ENCODE data around the gene PIR. TPM values are rescaled to one million over a fixed set of nuclear protein-coding genes. Genes with fewer than 3 reads are reported as not detected.

The PIR gene
- total RNA-seq, 1 experiment from 2014 or later = 19.7 TPM

DNA sequence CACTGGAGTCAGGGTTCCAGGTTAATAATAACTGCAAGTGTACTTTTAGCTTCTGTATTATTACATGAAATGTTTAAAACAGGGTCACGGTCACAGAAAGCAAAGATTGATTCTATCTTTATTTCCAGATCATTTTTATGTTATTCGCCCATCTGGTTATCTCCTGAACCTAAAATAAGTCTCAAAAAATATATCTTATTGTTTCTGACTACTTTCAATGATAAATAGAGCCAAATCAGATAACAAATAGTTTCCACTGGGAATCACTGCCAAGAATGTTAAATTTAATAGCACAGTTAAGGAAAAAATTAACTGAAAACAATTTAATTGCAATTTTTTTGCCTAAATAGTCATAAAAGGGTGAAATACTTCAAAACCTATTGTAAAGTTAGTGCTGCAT lies 91.8 kb downstream of the PIR start:
- no TSS peak for BruUV-seq (replicated peaks)
- ATAC-seq = no peak
- no peaks in the 10 kb centered on the region for H3K27me3 ChIP-seq (ENCODE audit: control insufficient read depth, insufficient read depth, low read length)
- H3K27ac ChIP-seq (ENCODE audit: low read length) = no peak overlapping the region
- no peaks in the 10 kb centered on the region for H3K4me1 ChIP-seq (ENCODE audit: control insufficient read depth, insufficient read depth, low read length)
- no peak for DNase-seq (ENCODE audit: low read depth, low spot score)
- intact Hi-C loops (cut with micrococcal nuclease; ENCODE audit: unreplicated experiment) = no loop called here
- no peak for TF ChIP-seq SIN3A (IDR thresholded peaks at IDR 0.05; ENCODE audit: borderline replicate concordance, insufficient read depth, low read depth, low read length)
- no peak for TF ChIP-seq POLR2AphosphoS5 (IDR thresholded peaks at IDR 0.05; ENCODE audit: low read depth, low read length)
- TF ChIP-seq, protein P1, sequence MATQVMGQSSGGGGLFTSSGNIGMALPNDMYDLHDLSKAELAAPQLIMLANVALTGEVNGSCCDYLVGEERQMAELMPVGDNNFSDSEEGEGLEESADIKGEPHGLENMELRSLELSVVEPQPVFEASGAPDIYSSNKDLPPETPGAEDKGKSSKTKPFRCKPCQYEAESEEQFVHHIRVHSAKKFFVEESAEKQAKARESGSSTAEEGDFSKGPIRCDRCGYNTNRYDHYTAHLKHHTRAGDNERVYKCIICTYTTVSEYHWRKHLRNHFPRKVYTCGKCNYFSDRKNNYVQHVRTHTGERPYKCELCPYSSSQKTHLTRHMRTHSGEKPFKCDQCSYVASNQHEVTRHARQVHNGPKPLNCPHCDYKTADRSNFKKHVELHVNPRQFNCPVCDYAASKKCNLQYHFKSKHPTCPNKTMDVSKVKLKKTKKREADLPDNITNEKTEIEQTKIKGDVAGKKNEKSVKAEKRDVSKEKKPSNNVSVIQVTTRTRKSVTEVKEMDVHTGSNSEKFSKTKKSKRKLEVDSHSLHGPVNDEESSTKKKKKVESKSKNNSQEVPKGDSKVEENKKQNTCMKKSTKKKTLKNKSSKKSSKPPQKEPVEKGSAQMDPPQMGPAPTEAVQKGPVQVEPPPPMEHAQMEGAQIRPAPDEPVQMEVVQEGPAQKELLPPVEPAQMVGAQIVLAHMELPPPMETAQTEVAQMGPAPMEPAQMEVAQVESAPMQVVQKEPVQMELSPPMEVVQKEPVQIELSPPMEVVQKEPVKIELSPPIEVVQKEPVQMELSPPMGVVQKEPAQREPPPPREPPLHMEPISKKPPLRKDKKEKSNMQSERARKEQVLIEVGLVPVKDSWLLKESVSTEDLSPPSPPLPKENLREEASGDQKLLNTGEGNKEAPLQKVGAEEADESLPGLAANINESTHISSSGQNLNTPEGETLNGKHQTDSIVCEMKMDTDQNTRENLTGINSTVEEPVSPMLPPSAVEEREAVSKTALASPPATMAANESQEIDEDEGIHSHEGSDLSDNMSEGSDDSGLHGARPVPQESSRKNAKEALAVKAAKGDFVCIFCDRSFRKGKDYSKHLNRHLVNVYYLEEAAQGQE (IDR thresholded peaks at IDR 0.05; ENCODE audit: insufficient read depth in 1 of 2, low read depth in 2 of 2, low read length in 1 of 2) = no peak
- no peak for TF ChIP-seq TCF7L2 (IDR thresholded peaks at IDR 0.05; ENCODE audit: low read depth, low read length)
- TF ChIP-seq, protein P2, sequence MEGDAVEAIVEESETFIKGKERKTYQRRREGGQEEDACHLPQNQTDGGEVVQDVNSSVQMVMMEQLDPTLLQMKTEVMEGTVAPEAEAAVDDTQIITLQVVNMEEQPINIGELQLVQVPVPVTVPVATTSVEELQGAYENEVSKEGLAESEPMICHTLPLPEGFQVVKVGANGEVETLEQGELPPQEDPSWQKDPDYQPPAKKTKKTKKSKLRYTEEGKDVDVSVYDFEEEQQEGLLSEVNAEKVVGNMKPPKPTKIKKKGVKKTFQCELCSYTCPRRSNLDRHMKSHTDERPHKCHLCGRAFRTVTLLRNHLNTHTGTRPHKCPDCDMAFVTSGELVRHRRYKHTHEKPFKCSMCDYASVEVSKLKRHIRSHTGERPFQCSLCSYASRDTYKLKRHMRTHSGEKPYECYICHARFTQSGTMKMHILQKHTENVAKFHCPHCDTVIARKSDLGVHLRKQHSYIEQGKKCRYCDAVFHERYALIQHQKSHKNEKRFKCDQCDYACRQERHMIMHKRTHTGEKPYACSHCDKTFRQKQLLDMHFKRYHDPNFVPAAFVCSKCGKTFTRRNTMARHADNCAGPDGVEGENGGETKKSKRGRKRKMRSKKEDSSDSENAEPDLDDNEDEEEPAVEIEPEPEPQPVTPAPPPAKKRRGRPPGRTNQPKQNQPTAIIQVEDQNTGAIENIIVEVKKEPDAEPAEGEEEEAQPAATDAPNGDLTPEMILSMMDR (IDR thresholded peaks at IDR 0.05) = no peak
- H3K36me3 ChIP-seq (ENCODE audit: control insufficient read depth, insufficient read depth, low read length) = no peaks in the 10 kb centered on the region
- in situ Hi-C loops (cut with HindIII; ENCODE audit: low pct_unique_long_range_greater_than_20kb, low sequenced_read_pairs) = no loop called here
- H3K4me3 ChIP-seq (ENCODE audit: low read depth in 2 of 2, low read length in 2 of 2) = no peak overlapping the region
- H3K9me3 ChIP-seq (ENCODE audit: control insufficient read depth, insufficient read depth, low read depth, low read length) = no peaks in the 10 kb centered on the region
- CTCF ChIA-PET = no interaction called here
- POLR2A ChIA-PET = no interaction called here

DNA sequence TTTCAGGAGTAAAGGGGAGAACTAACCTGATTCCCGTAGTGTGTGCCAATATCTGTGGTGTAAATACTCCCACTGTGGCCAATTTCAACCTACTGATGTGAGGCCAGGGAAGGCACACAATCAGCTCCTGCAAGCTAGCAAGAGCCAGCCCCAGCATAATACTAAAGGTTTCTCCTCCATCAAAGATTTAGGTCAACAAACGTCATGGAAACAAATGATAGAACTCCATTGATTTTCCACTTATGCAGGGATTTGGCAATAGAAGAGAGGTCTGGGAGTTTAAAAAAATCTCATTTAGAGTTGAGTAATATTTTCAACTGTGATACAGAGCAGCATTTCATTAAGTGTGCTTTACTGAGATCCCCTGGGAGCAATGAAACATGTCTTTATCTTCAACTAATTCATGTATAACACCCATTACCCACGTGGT lies 93.2 kb downstream of the PIR start:
- TF ChIP-seq TCF7L2 (IDR thresholded peaks at IDR 0.05; ENCODE audit: low read depth, low read length) = no peak
- no peak for TF ChIP-seq POLR2AphosphoS5 (IDR thresholded peaks at IDR 0.05; ENCODE audit: low read depth, low read length)
- TF ChIP-seq, protein P2 (IDR thresholded peaks at IDR 0.05) = no peak
- no peak for TF ChIP-seq SIN3A (IDR thresholded peaks at IDR 0.05; ENCODE audit: borderline replicate concordance, insufficient read depth, low read depth, low read length)
- TF ChIP-seq, protein P1 (IDR thresholded peaks at IDR 0.05; ENCODE audit: insufficient read depth in 1 of 2, low read depth in 2 of 2, low read length in 1 of 2) = no peak
- no peaks in the 10 kb centered on the region for H3K36me3 ChIP-seq (ENCODE audit: control insufficient read depth, insufficient read depth, low read length)
- POLR2A ChIA-PET = no interaction called here
- in situ Hi-C loops (cut with HindIII; ENCODE audit: low pct_unique_long_range_greater_than_20kb, low sequenced_read_pairs) = no loop called here
- H3K27me3 ChIP-seq (ENCODE audit: control insufficient read depth, insufficient read depth, low read length) = no peaks in the 10 kb centered on the region
- ATAC-seq (no peak), DNase-seq (ENCODE audit: low read depth, low spot score) (no peak)
- no TSS peak for BruUV-seq (replicated peaks)
- H3K9me3 ChIP-seq (ENCODE audit: control insufficient read depth, insufficient read depth, low read depth, low read length) = no peaks in the 10 kb centered on the region
- CTCF ChIA-PET = interaction anchor here (0.6 kb wide), 1 partner anchor 41 kb away, joined by 4 read pairs; no protein-coding TSS in a partner anchor
- intact Hi-C loops (cut with micrococcal nuclease; ENCODE audit: unreplicated experiment) = no loop called here
- no peak overlapping the region for H3K27ac ChIP-seq (ENCODE audit: low read length)
- no peaks in the 10 kb centered on the region for H3K4me1 ChIP-seq (ENCODE audit: control insufficient read depth, insufficient read depth, low read length)
- no peak overlapping the region for H3K4me3 ChIP-seq (ENCODE audit: low read depth in 2 of 2, low read length in 2 of 2)

Measured in Panc1 (cell line).